Stimulated activated CD8-positive, alpha-beta memory T cell treated with anti-CD3 and anti-CD28 coated beads, Interleukin-7, amount 100 ng/mL, for 4 hours (primary cell): ENCODE results near the gene AAK1.
"Not testable (repeated sequence)": the region's sequence is repeated elsewhere in the genome, so short reads cannot be mapped to it uniquely, and the experiment has no call there.

Experiments
- DNase-seq, 2 donors: peaks; one replicate each; pipeline ENCODE4 v3.0.0-alpha.2; 2020; ENCODE audit warnings: low read depth in 2 of 2

Gene AAK1

DNA sequence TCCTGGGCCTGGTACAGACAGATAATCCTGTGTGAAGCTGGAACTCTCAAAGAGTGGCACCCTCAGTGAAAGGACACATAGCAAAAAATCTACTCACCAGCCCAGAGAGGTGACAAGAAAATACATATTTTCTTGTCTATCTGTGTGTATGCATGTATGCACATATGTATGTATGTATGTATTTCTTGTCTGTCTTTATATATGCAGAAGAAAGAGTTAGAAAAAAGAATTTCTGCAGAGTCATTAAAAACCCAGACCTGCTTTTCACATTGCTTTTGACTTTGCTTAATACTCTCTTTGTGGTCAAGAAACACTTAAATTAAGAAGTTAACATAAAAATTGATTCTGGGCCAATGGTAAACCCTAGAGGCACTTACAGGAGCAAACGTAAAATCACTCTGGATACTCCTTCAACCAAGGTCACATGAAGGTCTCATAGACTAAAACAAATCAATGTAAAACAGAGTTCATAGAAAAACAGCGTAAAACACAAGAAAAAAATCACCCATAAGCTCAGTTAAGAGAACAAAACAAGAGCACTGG lies 16.5 kb upstream of the AAK1 start:
- DNase-seq = no peak

DNA sequence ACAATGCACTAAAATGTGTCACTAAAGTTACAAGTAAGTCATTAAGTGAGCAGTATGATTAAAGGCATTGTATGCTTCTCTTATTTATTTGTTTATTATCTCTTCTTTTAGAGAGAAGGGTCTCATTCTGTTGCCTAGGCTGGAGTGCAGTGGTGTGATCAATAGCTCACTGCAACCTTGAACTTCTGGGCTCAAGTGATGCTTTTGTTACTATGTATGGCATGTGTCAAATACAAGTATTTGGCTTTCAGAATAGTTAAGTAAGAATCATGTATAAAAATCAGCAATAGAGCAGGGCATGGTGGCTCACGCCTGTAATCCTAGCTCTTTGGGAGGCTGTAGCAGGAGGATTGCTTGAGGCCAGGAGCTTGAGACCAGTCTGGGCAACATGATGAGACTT lies 15.8 kb upstream of the AAK1 start:
- no peak for DNase-seq

- DNase-seq = no peak
Observed at GRCh38 chr2:69652206-69652605, 8.7 kb upstream of the AAK1 start.

GRCh38 chr2:69647196-69647595 lies 3.7 kb upstream of the AAK1 start:
- not testable (repeated sequence) for DNase-seq

GRCh38 chr2:69646714-69647113 lies 3.2 kb upstream of the AAK1 start:
- DNase-seq = no peak

GRCh38 chr2:69645921-69646320 lies 2.4 kb upstream of the AAK1 start:
- DNase-seq = no peak

GRCh38 chr2:69645031-69645431 lies 1.5 kb upstream of the AAK1 start:
- no peak for DNase-seq

- DNase-seq = no peak
Observed at GRCh38 chr2:69644506-69644979, 1.0 kb upstream of the AAK1 start.

DNA sequence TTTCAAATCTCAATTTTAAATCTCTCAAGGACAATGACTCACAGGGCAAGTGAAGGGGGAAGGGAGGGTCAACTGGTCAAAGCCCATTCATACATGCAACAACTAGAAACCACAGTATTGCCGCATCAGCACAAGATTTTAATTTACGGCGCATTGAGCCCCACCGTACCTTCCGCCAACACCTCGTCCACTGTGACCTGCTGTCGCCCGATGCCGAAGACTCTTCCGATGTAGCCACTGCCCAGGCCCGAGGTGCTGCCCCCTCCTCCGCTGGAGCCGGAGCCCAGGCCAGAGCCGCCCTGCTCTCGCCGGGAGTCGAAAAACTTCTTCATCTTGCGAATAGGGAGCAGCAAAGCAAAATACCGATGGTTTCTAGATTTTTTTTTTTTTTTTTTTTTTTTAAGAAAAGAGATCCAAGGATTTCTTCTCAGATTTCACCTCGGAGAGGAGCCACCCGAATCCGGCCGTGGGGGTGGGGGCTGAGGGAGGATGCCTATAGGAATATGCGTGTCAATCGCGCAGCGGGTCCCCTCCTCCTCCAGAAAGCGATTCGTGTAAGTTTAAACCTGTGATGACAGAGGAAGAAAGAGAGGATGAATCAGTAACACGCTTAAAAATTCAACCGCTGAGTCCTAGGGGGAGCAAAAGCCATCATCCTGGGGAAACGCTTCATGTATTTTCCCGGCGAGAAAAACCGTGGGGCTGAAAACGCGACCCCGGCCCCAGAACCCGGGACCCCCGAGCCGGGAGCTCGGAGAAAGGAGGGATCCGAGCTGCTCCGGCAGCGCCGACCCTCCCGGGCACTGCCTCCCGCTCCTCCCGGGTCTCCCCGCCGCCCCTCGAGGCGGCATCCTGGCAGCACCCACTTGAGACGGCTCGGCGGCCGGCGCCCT lies 584 bp downstream of the AAK1 start:
- DNase-seq = peak; percentile 48 to 60

GRCh38 chr2:69641887-69642708 lies 1.4 kb downstream of the AAK1 start:
- DNase-seq = no peak

DNA sequence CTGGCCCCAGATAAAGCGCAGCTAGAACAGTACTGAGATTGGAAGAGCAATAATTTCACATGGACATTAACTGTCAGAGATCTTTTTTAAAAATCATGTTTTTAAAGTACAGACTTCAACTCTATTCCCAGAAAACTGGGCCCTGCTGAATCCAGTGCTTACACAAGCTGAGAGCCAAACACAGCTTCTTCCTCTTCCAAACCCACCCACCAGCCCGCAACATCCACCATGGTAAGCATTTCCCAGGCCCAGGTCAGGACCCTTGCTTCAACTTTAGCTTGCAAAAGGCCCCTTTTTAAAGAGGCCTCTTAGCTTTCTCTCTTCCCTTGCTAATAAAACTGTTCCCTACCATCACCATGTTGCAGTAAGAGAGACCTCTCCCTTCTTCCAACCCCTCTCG lies 2.1 kb downstream of the AAK1 start:
- no peak for DNase-seq

GRCh38 chr2:69639266-69639665 lies 4.3 kb downstream of the AAK1 start:
- no peak for DNase-seq

DNA sequence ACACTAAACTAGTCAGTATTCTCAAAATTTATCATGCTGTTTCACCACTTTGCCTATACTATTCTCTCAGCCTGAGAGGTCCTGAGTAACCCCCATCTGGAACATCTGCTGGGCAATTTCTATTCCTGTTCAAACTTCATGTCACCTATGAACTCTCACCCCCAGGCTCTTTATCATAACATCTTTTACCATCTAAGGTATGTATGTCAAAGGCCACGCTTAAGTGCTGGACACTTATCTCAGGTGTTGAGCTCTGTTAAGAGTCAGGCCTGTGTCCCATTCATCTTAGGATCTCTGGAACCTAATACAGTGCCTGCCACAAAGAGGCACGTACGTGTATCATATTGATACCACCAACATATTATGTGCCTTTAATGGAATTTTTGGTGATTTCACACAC lies 4.9 kb downstream of the AAK1 start:
- DNase-seq = no peak

DNA sequence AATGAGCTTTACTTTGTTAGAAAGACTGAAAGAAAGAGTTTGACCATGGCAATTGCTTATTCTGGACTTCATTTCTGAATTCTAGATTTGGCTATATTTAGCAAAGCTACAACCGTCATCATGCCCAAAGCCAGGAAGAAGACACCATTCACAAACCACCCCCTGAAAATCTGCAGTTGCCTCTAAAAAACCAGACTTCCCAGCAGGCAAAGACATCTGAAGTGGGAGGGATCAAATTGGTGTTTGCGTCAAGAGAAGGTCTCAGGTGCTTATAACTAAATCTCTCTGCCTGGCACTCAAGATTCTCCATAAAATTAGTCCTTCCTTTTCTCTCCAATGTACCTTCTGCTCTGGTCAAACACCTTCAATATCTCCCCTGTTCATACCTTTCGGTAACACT lies 5.6 kb downstream of the AAK1 start:
- no peak for DNase-seq

DNA sequence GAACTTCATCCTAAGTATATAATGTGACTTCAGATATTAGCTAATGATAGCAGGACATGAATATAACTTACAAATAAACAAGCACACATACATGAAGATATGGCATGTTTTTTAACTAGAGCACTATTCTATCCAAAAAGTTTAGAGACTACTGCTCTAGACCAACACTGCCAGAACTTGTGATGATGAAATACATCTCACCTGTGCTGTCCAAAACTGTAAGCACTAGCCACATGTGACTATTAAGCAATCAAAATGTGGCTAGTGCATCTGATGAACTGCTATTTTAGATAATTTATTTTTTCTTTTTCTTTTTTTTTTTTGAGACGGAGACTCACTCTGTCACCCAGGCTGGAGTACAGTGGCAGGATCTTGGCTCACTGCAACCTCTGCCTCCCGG lies 7.1 kb downstream of the AAK1 start:
- DNase-seq = no peak

GRCh38 chr2:69635432-69635831 lies 8.1 kb downstream of the AAK1 start:
- DNase-seq = no peak

DNA sequence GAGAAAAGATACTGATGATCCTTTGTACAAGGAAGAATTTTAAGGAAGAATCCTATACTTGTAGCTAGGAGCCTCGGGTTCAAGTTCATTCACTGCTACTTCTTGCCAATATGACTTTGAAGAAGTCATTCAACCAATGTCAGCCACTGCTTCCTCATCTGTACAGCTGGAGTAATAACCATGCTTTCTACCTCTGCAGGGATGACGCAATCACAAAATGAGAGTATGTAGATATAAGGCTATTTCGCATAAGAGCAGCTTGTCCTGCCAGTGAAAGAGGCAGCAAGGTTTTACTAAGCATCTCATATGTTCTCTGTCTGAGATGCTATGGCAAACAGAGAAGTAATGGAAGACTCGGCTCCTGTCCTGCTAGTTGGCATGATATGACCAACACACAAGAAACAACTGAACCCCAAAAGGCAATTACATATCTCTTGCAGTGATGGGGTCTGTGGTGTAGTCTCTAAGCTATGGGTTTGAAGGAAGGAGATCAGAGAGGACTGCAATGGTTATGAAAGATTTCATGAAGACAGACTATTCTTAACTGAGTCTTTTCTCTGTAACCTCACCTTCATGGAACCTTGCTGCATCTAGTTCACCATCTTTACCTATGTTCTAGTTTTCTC lies 9.2 kb downstream of the AAK1 start:
- no peak for DNase-seq

GRCh38 chr2:69631402-69631801 lies 12.1 kb downstream of the AAK1 start:
- DNase-seq = no peak

DNA sequence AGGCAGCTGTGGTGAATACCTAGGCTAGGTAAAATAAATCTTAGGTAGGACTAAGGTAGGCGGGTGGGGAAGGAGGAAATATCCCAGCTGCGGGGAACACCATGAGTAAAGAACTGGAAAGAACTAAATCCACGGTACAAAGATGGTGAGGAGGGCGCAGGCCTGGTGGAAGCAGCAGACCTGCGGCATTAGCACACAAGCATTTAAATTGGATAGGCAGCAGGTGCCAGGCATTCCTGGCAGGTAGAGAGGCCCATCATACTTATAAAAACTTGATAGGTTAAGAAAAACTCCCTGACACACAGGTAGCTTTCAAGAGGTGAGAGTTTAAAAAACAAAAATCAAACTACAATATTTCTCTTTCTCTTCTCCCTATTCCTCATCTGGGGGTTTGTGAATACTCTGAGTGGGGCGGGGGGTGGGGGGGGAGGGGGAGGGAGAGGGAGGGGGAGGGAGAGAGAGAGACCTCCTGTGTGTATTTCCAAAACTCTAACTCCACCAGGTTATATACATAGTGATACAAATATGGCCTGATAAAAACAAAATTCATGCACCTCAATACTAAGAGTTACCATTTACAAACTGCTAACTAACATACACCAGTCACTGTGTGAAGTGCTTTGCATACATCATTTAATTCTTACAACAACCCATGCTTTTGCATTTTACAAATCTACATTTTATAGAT lies 13.5 kb downstream of the AAK1 start:
- no peak for DNase-seq

DNA sequence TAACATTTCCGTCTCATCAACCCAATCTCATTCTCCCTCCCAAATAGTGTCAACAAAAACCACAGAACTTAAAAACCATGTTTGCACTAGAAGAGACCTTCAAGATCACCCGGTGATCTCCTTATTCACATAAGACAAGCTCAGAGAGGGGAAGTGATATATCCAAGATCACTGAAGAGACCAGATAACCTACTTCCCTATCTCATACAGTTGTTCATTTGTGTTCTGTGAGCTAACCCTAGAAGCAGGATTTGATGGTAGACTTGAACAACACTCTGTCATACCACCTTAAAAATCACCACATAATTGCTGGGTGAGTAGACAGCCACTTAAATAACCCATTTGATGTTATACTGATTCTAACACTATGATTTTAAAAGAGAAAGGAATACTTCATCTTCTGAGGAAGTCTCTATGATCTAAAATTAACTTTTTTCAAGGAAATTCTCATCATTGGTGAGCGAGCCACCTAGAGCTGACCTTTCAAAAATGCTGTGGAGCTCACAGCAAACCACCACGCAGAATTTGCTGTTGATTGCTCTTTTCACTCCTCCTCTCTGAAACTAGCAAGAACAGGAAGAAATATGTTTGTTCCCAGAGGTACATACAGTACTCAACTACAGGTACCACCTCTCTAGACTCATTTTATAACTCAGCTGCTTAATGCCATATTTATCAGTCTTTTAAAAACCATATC lies 15.1 kb downstream of the AAK1 start:
- no peak for DNase-seq
